HepG2 (cell line): Measurements from ENCODE around the gene MYO1C. TPM values are rescaled to one million over a fixed set of nuclear protein-coding genes. Genes with fewer than 3 reads are reported as not detected.

Experiments
- ATAC-seq: fragments of 200-7000 bp; cut with Tn5 transposase; 3 replicates; pipeline ENCODE4 v1.9.1; 2020; ENCODE audit warnings: mild to moderate bottlenecking, moderate library complexity
- BruUV-seq: library from RNA; stranded (reverse); fragments of 400-500 nt; replicated peaks from 2 replicates; lab custom pipeline; 2021; lab: Mats Ljungman, UMichigan
- CTCF ChIA-PET: fragments of 300-600 bp; formaldehyde crosslinking; extraction: SDS; loops from one replicate; lab custom pipeline; 2021; ENCODE audit warnings: low total read pairs, inconsistent platforms, low intra/inter-chr PET ratio; lab: Yijun Ruan, JAX
- POLR2A ChIA-PET: fragments of 350-600 bp; sonication (Branson Sonifier 250); formaldehyde crosslinking; loops from one replicate; lab custom pipeline; 2020; ENCODE audit warnings: antibody characterized with exemption, inconsistent platforms; lab: Yijun Ruan, JAX
- DNase-seq: peaks from one replicate; pipeline ENCODE4 v3.0.0-alpha.2; 2015; ENCODE audit warnings: low spot score
- FAIRE-seq: peaks from 3 replicates; lab custom pipeline; 2011; peaks lifted over from hg19 to GRCh38; lab: Jason Lieb, UNC
- H2AFZ ChIP-seq: one replicate; pipeline ENCODE4 v1.6.1; 2011; ENCODE audit warnings: low read length, inconsistent platforms
- H3K27ac ChIP-seq: fragments of 300-600 bp; 3 replicates; pipeline ENCODE4 v1.8.0; 2011; ENCODE audit warnings: mixed run types, mild to moderate bottlenecking, mixed read lengths, low read length, inconsistent platforms; ENCODE audit not compliant: insufficient read depth; ENCODE audit errors: extremely low read length
- H3K27me3 ChIP-seq, 2 experiments: fragments of 200-600 bp in 1 of 2; 2 replicates in 1 of 2; 3 replicates in 1 of 2; pipeline versions ENCODE4 v1.6.0 to v1.8.0; 2011; ENCODE audit warnings: low read length in 2 of 2, mild to moderate bottlenecking in 2 of 2, moderate library complexity in 2 of 2, inconsistent platforms in 1 of 2; ENCODE audit not compliant: insufficient read depth in 2 of 2, control insufficient read depth in 1 of 2
- H3K36me3 ChIP-seq, 2 experiments: fragments of 200-600 bp in 1 of 2; replicated peaks in 1 of 2; 2 replicates in 1 of 2; 3 replicates in 1 of 2; pipeline versions ENCODE4 v1.5.1 to v1.8.0; 2011; ENCODE audit warnings: low read length in 2 of 2, inconsistent platforms in 1 of 2; ENCODE audit not compliant: insufficient read depth in 2 of 2, control insufficient read depth in 1 of 2
- H3K4me1 ChIP-seq: 2 replicates; pipeline ENCODE4 v1.5.1; 2012; ENCODE audit warnings: low read length, inconsistent platforms; ENCODE audit not compliant: insufficient read depth
- H3K4me2 ChIP-seq: 2 replicates; pipeline ENCODE4 v1.6.0; 2011; ENCODE audit warnings: low read depth, low read length, inconsistent platforms
- H3K4me3 ChIP-seq, 3 experiments: fragments of 200-600 bp in 1 of 3; sonication (generic), shearing (Covaris generic) in 1 of 3; replicated peaks in 1 of 3; 2 replicates each; pipeline ENCODE4 v1.5.1; 2011 to 2016; ENCODE audit warnings: low read length in 3 of 3, inconsistent platforms in 2 of 3, low read depth in 2 of 3, mild to moderate bottlenecking in 2 of 3, control low read depth in 1 of 3, mixed read lengths in 1 of 3; ENCODE audit not compliant: insufficient read depth in 1 of 3
- H3K79me2 ChIP-seq: one replicate; pipeline ENCODE4 v1.6.1; 2011; ENCODE audit warnings: low read length, inconsistent platforms; ENCODE audit not compliant: insufficient read depth
- H3K9ac ChIP-seq: 2 replicates; pipeline ENCODE4 v1.6.0; 2011; ENCODE audit warnings: mild to moderate bottlenecking, low read depth, low read length, inconsistent platforms; ENCODE audit not compliant: insufficient read depth
- H3K9me3 ChIP-seq: 2 replicates; pipeline ENCODE4 v1.5.1; 2012; ENCODE audit warnings: mild to moderate bottlenecking, low read length
- H4K20me1 ChIP-seq: 2 replicates; pipeline ENCODE4 v1.6.0; 2011; ENCODE audit warnings: inconsistent platforms, mild to moderate bottlenecking, low read length, moderate library complexity; ENCODE audit not compliant: insufficient read depth
- ADNP ChIP-seq: sonication (generic); formaldehyde crosslinking; IDR thresholded peaks from 2 replicates; pipeline ENCODE4 v1.4.0; 2020; ENCODE audit warnings: missing genetic modification reagents
- MED1 ChIP-seq: sonication (generic); formaldehyde crosslinking; IDR thresholded peaks from 2 replicates; pipeline ENCODE4 v1.4.0; 2020; ENCODE audit warnings: missing genetic modification reagents
- NR2C2 ChIP-seq: sonication (generic); formaldehyde crosslinking; IDR thresholded peaks from 2 replicates; pipeline ENCODE4 v1.4.0; 2020; ENCODE audit warnings: missing genetic modification reagents, mild to moderate bottlenecking, moderate library complexity, borderline replicate concordance
- ONECUT2 ChIP-seq: sonication (generic); formaldehyde crosslinking; IDR thresholded peaks from 2 replicates; pipeline ENCODE4 v1.4.0; 2020; ENCODE audit warnings: missing genetic modification reagents
- SCMH1 ChIP-seq: sonication (generic); formaldehyde crosslinking; IDR thresholded peaks from 2 replicates; pipeline ENCODE4 v1.9.0; 2021; ENCODE audit warnings: missing genetic modification reagents, mild to moderate bottlenecking, borderline replicate concordance
- TCF12 ChIP-seq, 2 experiments: fragments of 450-650 bp in 1 of 2; sonication (generic) in 1 of 2; formaldehyde crosslinking in 1 of 2; IDR thresholded peaks; 2 replicates each; pipeline versions ENCODE4 v1.6.1 to v1.8.0; 2017 to 2022; ENCODE audit warnings: antibody characterized with exemption in 1 of 2, mild to moderate bottlenecking in 1 of 2, missing genetic modification reagents in 1 of 2, moderate library complexity in 1 of 2
- TEAD2 ChIP-seq: sonication (generic); formaldehyde crosslinking; IDR thresholded peaks from 2 replicates; pipeline ENCODE4 v1.9.0; 2021; ENCODE audit warnings: missing genetic modification reagents
- TP53 ChIP-seq: sonication (generic); formaldehyde crosslinking; conservative IDR thresholded peaks from 2 replicates; pipeline ENCODE4 v1.4.0; 2020; ENCODE audit warnings: missing genetic modification reagents
- ZBTB1 ChIP-seq: sonication (generic); formaldehyde crosslinking; IDR thresholded peaks from 2 replicates; pipeline ENCODE4 v1.4.0; 2020; ENCODE audit warnings: missing genetic modification reagents, borderline replicate concordance
- ZNF160 ChIP-seq: sonication (generic); formaldehyde crosslinking; IDR thresholded peaks from 2 replicates; pipeline ENCODE4 v1.8.0; 2022; ENCODE audit warnings: mild to moderate bottlenecking, inconsistent platforms, missing genetic modification reagents
- ZNF556 ChIP-seq: sonication (generic); formaldehyde crosslinking; IDR thresholded peaks from 2 replicates; pipeline ENCODE4 v1.4.0; 2020; ENCODE audit warnings: mild to moderate bottlenecking, missing genetic modification reagents, borderline replicate concordance
- ZNF780A ChIP-seq: sonication (generic); formaldehyde crosslinking; IDR thresholded peaks from 2 replicates; pipeline ENCODE4 v1.8.0; 2022; ENCODE audit warnings: mild to moderate bottlenecking, missing genetic modification reagents, moderate library complexity
- WGBS: methylation state at CpG from one replicate; pipeline ENCODE4 v1.1.6; 2017; ENCODE audit warnings: low lambda C conversion rate; 5-methylcytosine and 5-hydroxymethylcytosine counted together
- in situ Hi-C: cut with HindIII; loops from 2 replicates; pipeline ENCODE4 v1.10.0; 2017; ENCODE audit warnings: low pct_unique_long_range_greater_than_20kb; ENCODE audit not compliant: extremely low pct_ligation_motif_present
- intact Hi-C: fragments of 100-400 bp; cut with micrococcal nuclease; formaldehyde crosslinking; loops from one replicate; pipeline ENCODE4 v1.10.0; 2022; ENCODE audit not compliant: unreplicated experiment
- polyA plus RNA-seq, 8 experiments: library from polyadenylated mRNA; depleted of rRNA in 3 of 8; stranded (reverse) in 7 of 8; unstranded in 1 of 8; fragments of >200 nt; fragmentation: Illumina TruSeq in 4 of 8; extraction: Trizol in 4 of 8; gene quantifications; 2 replicates each; pipeline versions ENCODE4 v1.2.1 to v1.2.3, GENCODE V29; 2011 to 2016; ENCODE audit warnings: low read depth in 4 of 8, missing spikeins in 1 of 8, mixed read lengths in 1 of 8; ENCODE audit not compliant: insufficient read depth in 1 of 8
- total RNA-seq, 5 experiments: library from RNA; depleted of rRNA; stranded (reverse); fragments of >200 nt; fragmentation: Illumina TruSeq; extraction: Trizol; gene quantifications; 2 replicates each; pipeline ENCODE4 v1.2.3, GENCODE V29; 2016; ENCODE audit warnings: low read depth in 1 of 5
- TF ChIP-seq, protein P1 (sequence below): sonication (generic); formaldehyde crosslinking; IDR thresholded peaks from 2 replicates; pipeline ENCODE4 v1.5.0; 2020; ENCODE audit warnings: missing genetic modification reagents, mild to moderate bottlenecking, borderline replicate concordance
- TF ChIP-seq, protein P2 (sequence below): sonication (generic); formaldehyde crosslinking; IDR thresholded peaks from 2 replicates; pipeline ENCODE4 v1.4.0; 2020; ENCODE audit warnings: mild to moderate bottlenecking, missing genetic modification reagents

MYO1C gene
- total and polyA plus RNA-seq, 2 of the 13 experiments (the other 11 are each of a cell fraction or from before 2014, with no cell fraction given), result 22.7 to 40.8 TPM

DNA sequence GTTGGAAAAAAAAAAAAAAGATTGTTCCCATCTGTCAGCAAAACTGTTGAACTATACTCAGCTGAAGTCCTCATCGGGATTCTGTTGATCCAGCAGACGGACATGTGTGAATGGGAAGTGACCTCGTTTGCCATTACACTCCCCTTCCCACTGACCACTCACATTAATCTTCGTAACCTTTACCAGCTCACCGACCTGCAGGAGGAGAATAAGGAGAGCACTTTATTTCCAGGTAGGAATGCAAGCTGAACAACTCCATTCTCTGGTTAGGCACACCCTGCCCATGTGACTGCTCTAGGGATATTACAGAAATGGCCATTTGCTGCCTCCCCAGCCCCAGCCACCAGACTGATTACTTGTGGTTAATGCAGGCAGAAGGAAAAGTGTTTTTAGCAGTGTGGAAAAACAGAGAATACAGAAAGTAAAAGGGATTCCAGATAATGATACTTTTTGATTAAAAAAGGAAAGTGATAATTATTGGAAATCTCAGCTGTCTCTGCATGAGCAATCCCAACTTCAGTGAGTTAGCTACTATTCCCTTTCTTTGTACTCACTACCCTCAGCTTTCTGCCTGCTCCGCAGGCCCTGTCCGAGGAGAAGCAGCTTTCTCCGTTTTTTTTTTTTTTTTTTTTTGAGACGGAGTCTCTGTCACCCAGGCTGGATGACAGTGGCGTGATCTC is 68.9 kb downstream of the MYO1C start:
- no TSS peak for BruUV-seq
- Histone ChIP-seq H2AFZ (no peak overlapping the region), H3K27me3 (no peaks in the 10 kb centered on the region), H3K27ac (no peak overlapping the region), H3K9me3 (no peaks in the 10 kb centered on the region), H3K9ac (no peak overlapping the region), H3K4me1 (no peaks in the 10 kb centered on the region; the same call in 1 of the 2 replicates), H3K36me3 (peaks cover 11 to 48% of the 10 kb centered on the region in 2 experiments; a peak in 4 of 5 replicates), H4K20me1 (0 out of 2 replicates have a peak, but pooled peaks cover 3% of the 10 kb centered on the region), H3K4me3 (no peak overlapping the region), H3K79me2 (peaks cover 13% of the 10 kb centered on the region), H3K4me2 (no peak overlapping the region)
- no peak for TF ChIP-seq TEAD2 (CRISPR knock-in tag)
- intact Hi-C loops, result no loop called here
- WGBS, result 93% methylated on average over 10 of the region's 10 CpGs
- DNase-seq (no peak), FAIRE-seq (no peak), ATAC-seq (no peak)
- CTCF ChIA-PET, result no interaction called here
- in situ Hi-C loops, result no loop called here
- POLR2A ChIA-PET, result interaction anchor here (0.6 kb wide), 1 partner anchor 68 kb away, joined by 5 read pairs; no protein-coding TSS in a partner anchor

DNA sequence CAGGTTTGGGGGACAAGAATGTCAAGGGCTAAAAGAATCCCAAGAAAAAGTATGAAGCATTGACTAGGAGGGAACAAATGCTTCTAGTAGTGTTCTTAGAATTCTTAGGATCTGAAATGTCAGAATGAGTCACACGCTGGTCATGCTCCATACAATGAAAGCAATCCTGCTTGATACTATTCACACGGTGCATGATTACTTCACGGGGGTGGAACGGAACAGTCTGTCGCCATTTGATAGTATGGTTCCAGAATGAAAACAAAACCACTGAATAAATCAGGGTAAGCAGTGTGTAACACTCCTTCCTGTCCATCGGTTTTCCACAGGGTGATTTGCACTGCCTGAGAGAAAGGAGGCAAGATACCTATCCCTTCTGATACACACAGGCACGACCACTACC is 69.6 kb downstream of the MYO1C start:
- ATAC-seq, result no peak
- peaks cover 11 to 47% of the 10 kb centered on the region in 2 experiments; a peak in 4 of 5 replicates for H3K36me3 ChIP-seq
- intact Hi-C loops, result no loop called here
- H3K4me1 ChIP-seq, result no peaks in the 10 kb centered on the region
- in situ Hi-C loops, result no loop called here
- H3K4me2 ChIP-seq, result no peak overlapping the region
- WGBS, result 91% methylated on average over 7 of the region's 7 CpGs
- BruUV-seq, result no TSS peak
- 0 out of 2 replicates have a peak, but pooled peaks cover 3% of the 10 kb centered on the region for H4K20me1 ChIP-seq
- H2AFZ ChIP-seq, result no peak overlapping the region
- no peak for DNase-seq
- H3K9ac ChIP-seq, result no peak overlapping the region
- H3K4me3 ChIP-seq, result no peak overlapping the region
- H3K9me3 ChIP-seq, result no peaks in the 10 kb centered on the region
- peaks cover 13% of the 10 kb centered on the region for H3K79me2 ChIP-seq
- TF ChIP-seq ADNP, result no peak
- no peak for TF ChIP-seq ZNF160 (CRISPR knock-in tag)
- no peak for TF ChIP-seq SCMH1
- TF ChIP-seq, protein P1, sequence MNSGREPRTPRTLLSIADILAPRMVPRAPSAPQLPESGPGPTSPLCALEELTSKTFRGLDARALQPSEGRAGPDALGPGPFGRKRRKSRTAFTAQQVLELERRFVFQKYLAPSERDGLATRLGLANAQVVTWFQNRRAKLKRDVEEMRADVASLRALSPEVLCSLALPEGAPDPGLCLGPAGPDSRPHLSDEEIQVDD, result no peak
- no peak for TF ChIP-seq MED1 (CRISPR knock-in tag)
- no peak for TF ChIP-seq ONECUT2 (CRISPR knock-in tag)
- TF ChIP-seq, protein P2, sequence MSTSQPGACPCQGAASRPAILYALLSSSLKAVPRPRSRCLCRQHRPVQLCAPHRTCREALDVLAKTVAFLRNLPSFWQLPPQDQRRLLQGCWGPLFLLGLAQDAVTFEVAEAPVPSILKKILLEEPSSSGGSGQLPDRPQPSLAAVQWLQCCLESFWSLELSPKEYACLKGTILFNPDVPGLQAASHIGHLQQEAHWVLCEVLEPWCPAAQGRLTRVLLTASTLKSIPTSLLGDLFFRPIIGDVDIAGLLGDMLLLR (CRISPR knock-in tag), result no peak
- TF ChIP-seq NR2C2 (CRISPR knock-in tag), result no peak
- no peak for TF ChIP-seq ZNF556 (CRISPR knock-in tag)
- TF ChIP-seq TP53, result no peak
- no peak for TF ChIP-seq TCF12 (IDR thresholded peaks at IDR 0.05)
- no peak for TF ChIP-seq TCF12 (CRISPR knock-in tag; IDR thresholded peaks at IDR 0.05)
- no peak for TF ChIP-seq ZBTB1
- TF ChIP-seq ZNF780A, result no peak
- ChIA-PET CTCF (no interaction called here), POLR2A (no interaction called here)
- no peaks in the 10 kb centered on the region for H3K27me3 ChIP-seq
- H3K27ac ChIP-seq, result no peak overlapping the region
- no peak for FAIRE-seq
